Liver (tissue), 3 donors: ENCODE measurements around the gene TIGIT.

Experiments
- ATF3 ChIP-seq: IDR thresholded peaks from 2 replicates; pipeline ENCODE4 v1.6.1; 2016; ENCODE audit warnings: antibody characterized with exemption
- CTCF ChIP-seq: fragments of 150-350 bp; IDR thresholded peaks from 2 replicates; pipeline ENCODE4 v1.5.1; 2017; ENCODE audit warnings: improper control_type of control experiment, low read depth, low read length; ENCODE audit not compliant: missing input control
- SP1 ChIP-seq: IDR thresholded peaks from 2 replicates; pipeline ENCODE4 v1.6.1; 2018; ENCODE audit warnings: antibody characterized with exemption, mild to moderate bottlenecking
- ZBTB33 ChIP-seq: IDR thresholded peaks from 2 replicates; pipeline ENCODE4 v1.6.1; 2016; ENCODE audit warnings: antibody characterized with exemption
- donor health status: healthy.
- donor health status: healthy.

- TF ChIP-seq SP1 (no peak), ZBTB33 (no peak), CTCF (no peak), ATF3 (no peak)
Observed at GRCh38 chr3:114270019-114270418, 23.8 kb upstream of the TIGIT start.
